Activated T-cell treated with anti-CD3 and anti-CD28 coated beads, Interleukin-2, amount 50 U/mL, for 48 hours (primary cell): ENCODE measurements around the gene C7orf25.

Experiments
- DNase-seq, 2 experiments: peaks; one replicate each; pipeline ENCODE4 v3.0.0-alpha.2; 2020

C7orf25 gene

DNA sequence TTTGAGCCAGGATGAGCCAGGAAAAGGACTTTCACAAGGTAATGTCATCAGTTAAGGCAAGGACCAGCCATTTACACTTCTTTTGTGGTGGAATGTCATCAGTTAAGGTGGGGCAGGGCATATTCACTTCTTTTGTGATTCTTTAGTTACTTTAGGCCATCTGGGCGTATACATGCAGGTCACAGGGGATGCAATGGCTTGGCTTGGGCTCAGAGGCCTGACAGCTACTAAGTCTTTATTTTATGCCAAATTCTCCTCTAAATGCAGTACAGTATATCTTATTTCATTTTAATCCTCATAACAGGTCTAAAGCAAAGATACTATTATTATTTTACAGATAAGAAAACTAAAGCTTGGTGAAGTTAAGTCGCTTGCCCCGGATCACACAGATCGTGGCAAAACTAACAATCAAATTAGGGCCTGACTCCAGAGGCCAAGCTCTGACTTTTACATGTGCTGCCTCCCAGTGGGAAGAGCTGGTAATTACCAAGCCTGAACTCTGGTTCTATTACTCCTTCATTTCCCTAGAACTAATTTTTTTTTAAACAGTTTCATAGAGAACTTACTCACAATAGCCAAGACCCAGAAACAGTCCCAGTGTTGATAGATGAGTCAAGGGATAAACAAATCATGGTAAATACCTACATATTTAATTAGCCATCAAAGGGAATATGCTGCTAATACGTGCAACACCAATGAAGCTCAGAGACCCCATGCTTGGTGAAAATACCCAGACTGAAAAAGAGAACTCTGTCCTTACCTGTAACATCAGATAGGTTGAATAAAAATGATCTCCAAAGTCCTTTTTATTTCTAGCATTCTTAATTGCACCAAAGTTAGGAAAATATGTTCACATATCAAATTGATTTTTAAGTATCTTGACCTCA lies 35.4 kb downstream of the C7orf25 start:
- peak; percentile 74 to 76 for DNase-seq

DNA sequence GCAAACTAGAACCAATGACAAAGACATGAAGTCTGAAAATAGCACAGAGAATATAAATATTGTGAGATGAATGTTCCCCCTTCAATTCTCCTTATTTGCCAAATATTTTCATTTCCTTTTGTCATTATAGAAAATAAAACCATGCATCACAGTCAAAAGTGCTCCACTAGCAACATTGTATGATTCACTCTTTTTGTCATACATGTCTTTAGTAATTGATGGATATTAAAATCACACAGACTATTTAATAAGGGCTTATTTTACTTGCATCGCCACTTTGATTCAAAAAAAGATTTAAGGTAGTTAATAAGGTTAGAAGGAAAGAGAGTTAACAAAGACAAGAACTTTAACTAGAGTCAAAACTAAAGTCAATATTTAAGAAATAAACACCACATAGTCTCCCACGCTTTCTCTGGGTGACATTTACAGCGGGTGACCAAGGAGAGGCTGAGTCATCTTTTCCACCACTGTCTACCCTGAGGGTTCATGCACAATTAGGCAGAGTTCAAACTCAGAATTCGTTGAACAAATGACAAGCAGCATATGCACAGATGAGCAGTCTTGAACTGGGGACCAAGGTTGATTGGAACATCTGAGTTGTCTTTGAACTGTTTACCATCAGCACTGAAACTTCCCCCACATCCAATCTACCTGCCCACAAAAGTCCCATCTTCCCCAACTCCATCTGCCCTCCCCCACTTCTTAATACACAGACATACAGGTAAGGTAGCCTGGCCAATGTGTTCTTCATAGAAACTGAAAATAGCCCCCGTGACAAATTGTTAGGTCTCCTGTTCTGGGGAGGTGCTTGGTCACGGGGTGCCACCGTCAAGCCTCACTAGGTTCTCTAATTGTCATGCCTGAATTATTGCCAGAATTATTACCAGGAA lies 42.5 kb downstream of the C7orf25 start:
- peak; percentile 46 to 47 for DNase-seq

DNA sequence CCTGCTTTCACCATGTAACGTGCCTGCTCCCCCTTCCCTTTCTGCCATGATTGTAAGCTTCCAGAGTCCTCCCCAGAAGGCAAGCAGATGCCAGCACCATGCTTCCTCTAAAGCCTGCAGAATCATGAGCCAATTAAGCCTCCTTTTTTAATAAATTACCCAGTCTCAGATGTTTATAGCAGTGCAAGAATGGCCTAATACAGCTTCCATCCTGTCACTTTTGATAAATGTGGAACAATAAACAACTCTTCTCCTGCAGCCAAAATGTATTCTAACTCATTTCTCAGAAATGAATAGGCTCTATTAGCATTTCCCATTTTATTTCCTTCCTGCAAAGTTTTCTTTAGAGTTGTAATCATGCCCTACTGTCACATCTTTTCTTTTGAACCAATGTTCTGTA lies 43.4 kb downstream of the C7orf25 start:
- DNase-seq, result no peak
